T-cell (primary cell): ENCODE data around the gene TLE4. TPM values are rescaled to one million over a fixed set of nuclear protein-coding genes. Genes with fewer than 3 reads are reported as not detected.

ENCODE experiments used
- ATAC-seq, 4 experiments: fragments of 200-7000 bp in 3 of 4; fragments of 150-1000 bp in 1 of 4; cut with Tn5 transposase; replicated peaks in 1 of 4; 1 replicate in 3 of 4; 2 replicates in 1 of 4; pipeline ENCODE4 v1.10.0; 2021; ENCODE audit warnings: moderate library complexity in 3 of 4, mild to moderate bottlenecking in 2 of 4, moderate number of reproducible peaks in 1 of 4
- CTCF ChIA-PET, 2 donors: fragments of 300-600 bp; sonication (Branson Sonifier 250); formaldehyde crosslinking; loops; one replicate each; lab custom pipeline; 2022; ENCODE audit warnings: antibody characterized with exemption in 2 of 2; lab: Charles Lee
- POLR2A ChIA-PET, 2 donors: fragments of 300-600 bp; sonication (Branson Sonifier 250); formaldehyde crosslinking; loops; one replicate each; lab custom pipeline; 2022; ENCODE audit warnings: antibody characterized with exemption in 2 of 2; lab: Charles Lee
- DNase-seq, 35 experiments: peaks; one replicate each; pipeline versions ENCODE4 v3.0.0 to v3.0.0-alpha.2; 2013 to 2023
- H3K27ac ChIP-seq: one replicate; pipeline ENCODE4 v1.5.1; 2013; ENCODE audit warnings: low read length
- H3K27me3 ChIP-seq, 2 experiments: replicated peaks in 1 of 2; 1 replicate in 1 of 2; 2 replicates in 1 of 2; pipeline versions ENCODE4 v1.6.1 to v1.7.0; 2013; ENCODE audit warnings: low read length in 1 of 2, mixed read lengths in 1 of 2; ENCODE audit not compliant: control insufficient read depth in 2 of 2, insufficient read depth in 2 of 2; ENCODE audit errors: extremely low read depth in 1 of 2
- H3K36me3 ChIP-seq, 2 donors: 1 replicate in 1 of 2; 2 replicates in 1 of 2; pipeline versions ENCODE4 v1.6.1 to v1.7.0; 2013; ENCODE audit warnings: low read length in 1 of 2; ENCODE audit not compliant: control insufficient read depth in 2 of 2, insufficient read depth in 1 of 2; ENCODE audit errors: extremely low read depth in 1 of 2
- H3K4me1 ChIP-seq, 2 experiments: 1 replicate in 1 of 2; 2 replicates in 1 of 2; pipeline versions ENCODE4 v1.6.1 to v1.7.0; 2013; ENCODE audit warnings: low read length in 2 of 2, mixed read lengths in 1 of 2; ENCODE audit not compliant: insufficient read depth in 2 of 2, control insufficient read depth in 1 of 2; ENCODE audit errors: extremely low read depth in 1 of 2
- H3K4me3 ChIP-seq, 2 donors: 1 replicate in 1 of 2; 2 replicates in 1 of 2; pipeline versions ENCODE4 v1.5.1 to v1.7.0; 2013; ENCODE audit warnings: mild to moderate bottlenecking in 2 of 2, low read length in 1 of 2, moderate library complexity in 1 of 2; ENCODE audit not compliant: control insufficient read depth in 1 of 2; ENCODE audit errors: extremely low read depth in 1 of 2
- H3K9me3 ChIP-seq: 2 replicates; pipeline ENCODE4 v1.7.0; 2013
- H3K27ac Mint-ChIP-seq, 2 donors: one replicate each; pipeline ENCODE4 v1.8.0; 2020 to 2021; ENCODE audit warnings: mild to moderate bottlenecking in 2 of 2, mixed read lengths in 2 of 2
- H3K27me3 Mint-ChIP-seq, 2 donors: one replicate each; pipeline ENCODE4 v1.8.0; 2021 to 2022; ENCODE audit warnings: mixed read lengths in 2 of 2
- H3K36me3 Mint-ChIP-seq: one replicate; pipeline ENCODE4 v1.8.0; 2021; ENCODE audit warnings: mixed read lengths
- H3K4me1 Mint-ChIP-seq, 3 donors: one replicate each; pipeline ENCODE4 v1.8.0; 2020 to 2022; ENCODE audit warnings: mixed read lengths in 3 of 3, mild to moderate bottlenecking in 1 of 3
- H3K4me3 Mint-ChIP-seq, 3 donors: one replicate each; pipeline ENCODE4 v1.8.0; 2020 to 2022; ENCODE audit warnings: mild to moderate bottlenecking in 3 of 3, mixed read lengths in 3 of 3, moderate library complexity in 3 of 3
- H3K9me3 Mint-ChIP-seq, 3 donors: one replicate each; pipeline ENCODE4 v1.8.0; 2020 to 2022; ENCODE audit warnings: mixed read lengths in 3 of 3
- WGBS: methylation state at CpG from one replicate; pipeline ENCODE4 v1.1.5; 2013; ENCODE audit warnings: missing lambda C conversion rate; ENCODE audit not compliant: insufficient coverage; 5-methylcytosine and 5-hydroxymethylcytosine counted together
- total RNA-seq, 35 experiments: library from RNA in 6 of 35; stranded (reverse) in 6 of 35; fragments of 120-200 nt in 1 of 35; gene quantifications; one replicate each; pipeline versions ENCODE4 v1.2.1 to v1.2.4 and lab custom pipeline; 2013 to 2026

The TLE4 gene
- total RNA-seq, 5 donors from 2014 or later (not counting 1 experiment from before 2014, with no cell fraction given) = 65.9 to 138 (median 78.7) TPM

DNA sequence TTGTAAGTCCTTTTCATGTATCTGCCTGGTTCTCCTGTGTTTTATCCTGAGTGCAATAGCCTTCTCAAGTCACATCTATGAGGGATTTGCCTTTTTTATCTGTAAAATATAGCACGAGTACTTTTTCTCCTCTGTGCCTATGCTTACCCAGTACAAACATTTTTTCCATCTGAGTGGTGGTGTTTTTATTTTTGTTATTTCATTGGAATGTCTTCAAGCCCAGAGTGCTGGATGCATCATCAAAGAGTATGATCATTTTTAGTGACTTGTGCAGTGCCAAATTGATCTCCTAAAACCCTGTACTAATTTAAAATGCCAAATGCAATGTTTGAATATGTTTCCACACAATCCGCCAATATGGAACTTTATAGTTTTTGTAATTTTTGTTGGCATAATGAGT is 86.1 kb downstream of the TLE4 start:
- H3K36me3 Mint-ChIP-seq = peaks cover 66% of the 10 kb centered on the region
- ChIA-PET CTCF (no interaction called here), POLR2A (no interaction called here)
- WGBS = no CpG with 5 or more reads among the region's 2 CpGs
- H3K4me1 Mint-ChIP-seq = peaks cover 37 to 48% (median 44%) of the 10 kb centered on the region in 3 donors
- Histone ChIP-seq H3K36me3 (peaks cover 0 to 10% of the 10 kb centered on the region in 2 donors), H3K27ac (no peak overlapping the region), H3K4me1 (peaks cover 0 to 15% of the 10 kb centered on the region in 2 experiments), H3K4me3 (no peak overlapping the region), H3K27me3 (no peaks in the 10 kb centered on the region), H3K9me3 (no peaks in the 10 kb centered on the region)
- H3K4me3 Mint-ChIP-seq = no peak overlapping the region
- ATAC-seq = no peak
- H3K27ac Mint-ChIP-seq = no peak overlapping the region
- no peaks in the 10 kb centered on the region for H3K9me3 Mint-ChIP-seq
- H3K27me3 Mint-ChIP-seq = no peaks in the 10 kb centered on the region
- DNase-seq = no peak

DNA sequence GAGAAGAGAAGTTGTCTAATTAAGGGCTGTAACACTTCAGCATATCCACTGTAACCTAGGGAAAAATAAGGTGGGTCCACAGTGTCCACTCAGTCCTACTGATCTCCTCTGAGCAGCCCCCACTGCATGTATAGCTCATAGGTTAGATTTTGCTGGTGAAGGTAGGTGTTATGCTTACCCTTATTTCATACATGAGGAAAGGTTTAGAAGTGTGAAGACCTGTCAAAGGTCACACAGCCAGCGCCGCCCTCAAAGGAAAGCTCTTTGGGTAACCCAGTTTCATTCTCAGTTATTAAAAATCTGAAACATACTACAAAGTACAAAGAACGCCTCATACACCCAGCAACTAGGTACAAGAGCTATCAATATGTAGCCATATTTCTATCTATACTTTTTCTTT is 87.2 kb downstream of the TLE4 start:
- CTCF ChIA-PET = no interaction called here
- H3K9me3 ChIP-seq = no peaks in the 10 kb centered on the region
- H3K27ac Mint-ChIP-seq = no peak overlapping the region
- H3K4me1 ChIP-seq = peaks cover 0 to 20% of the 10 kb centered on the region in 2 experiments
- whole genome bisulfite sequencing = 60% methylated on average over 3 of the region's 3 CpGs
- ATAC-seq (no peak), DNase-seq (no peak)
- peaks cover 45 to 49% (median 47%) of the 10 kb centered on the region in 3 donors for H3K4me1 Mint-ChIP-seq
- peaks cover 62% of the 10 kb centered on the region for H3K36me3 Mint-ChIP-seq
- H3K27me3 ChIP-seq = no peaks in the 10 kb centered on the region
- H3K9me3 Mint-ChIP-seq = no peaks in the 10 kb centered on the region
- H3K4me3 Mint-ChIP-seq = no peak overlapping the region
- H3K36me3 ChIP-seq = peaks cover 0 to 7% of the 10 kb centered on the region in 2 donors
- H3K27ac ChIP-seq = no peak overlapping the region
- H3K4me3 ChIP-seq = no peak overlapping the region
- H3K27me3 Mint-ChIP-seq = no peaks in the 10 kb centered on the region
- POLR2A ChIA-PET = interaction anchor here in 1 of 2 donors (0.6 kb wide), 1 partner anchor 87 kb away, joined by 3 read pairs; the partner anchor contains the start of gene TLE4

DNA sequence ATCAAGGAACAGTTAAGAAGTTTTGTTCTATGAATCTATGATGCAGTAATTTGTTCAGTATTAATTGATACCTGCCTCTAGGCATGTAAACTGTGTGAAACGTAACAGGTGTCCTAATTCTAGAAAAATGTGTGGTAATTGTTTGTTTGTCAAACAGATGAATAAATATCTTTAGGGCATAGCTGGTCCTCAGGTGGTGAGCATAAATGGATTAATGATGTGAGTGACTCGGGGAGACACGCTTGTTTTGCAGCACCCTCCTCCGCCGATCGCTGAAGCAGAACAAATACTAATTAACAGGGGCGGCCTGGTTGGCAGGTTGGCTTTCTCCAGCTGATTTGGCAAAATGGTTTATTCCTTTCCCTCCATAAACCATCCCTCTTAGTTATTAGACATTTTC is 88.8 kb downstream of the TLE4 start:
- H3K27me3 Mint-ChIP-seq = no peaks in the 10 kb centered on the region
- ChIA-PET CTCF (interaction anchor here in 1 of 2 donors (0.6 kb wide), 1 partner anchor 45 kb away, joined by 3 read pairs; no protein-coding TSS in a partner anchor), POLR2A (interaction anchor here in 1 of 2 donors (0.6 kb wide), 1 partner anchor 61 kb away, joined by 3 read pairs; no protein-coding TSS in a partner anchor)
- WGBS = 100% methylated on average over 1 of the region's 7 CpGs
- Histone ChIP-seq H3K4me3 (no peak overlapping the region), H3K9me3 (no peaks in the 10 kb centered on the region), H3K27ac (no peak overlapping the region), H3K27me3 (no peaks in the 10 kb centered on the region), H3K4me1 (peaks cover 0 to 22% of the 10 kb centered on the region in 2 experiments), H3K36me3 (peaks cover 3 to 4% of the 10 kb centered on the region in 2 donors)
- no peak overlapping the region for H3K27ac Mint-ChIP-seq
- H3K9me3 Mint-ChIP-seq = no peaks in the 10 kb centered on the region
- H3K4me1 Mint-ChIP-seq = peaks cover 54 to 59% (median 56%) of the 10 kb centered on the region in 3 donors
- ATAC-seq = no peak
- no peak overlapping the region for H3K4me3 Mint-ChIP-seq
- DNase-seq = no peak
- H3K36me3 Mint-ChIP-seq = peaks cover 56% of the 10 kb centered on the region

DNA sequence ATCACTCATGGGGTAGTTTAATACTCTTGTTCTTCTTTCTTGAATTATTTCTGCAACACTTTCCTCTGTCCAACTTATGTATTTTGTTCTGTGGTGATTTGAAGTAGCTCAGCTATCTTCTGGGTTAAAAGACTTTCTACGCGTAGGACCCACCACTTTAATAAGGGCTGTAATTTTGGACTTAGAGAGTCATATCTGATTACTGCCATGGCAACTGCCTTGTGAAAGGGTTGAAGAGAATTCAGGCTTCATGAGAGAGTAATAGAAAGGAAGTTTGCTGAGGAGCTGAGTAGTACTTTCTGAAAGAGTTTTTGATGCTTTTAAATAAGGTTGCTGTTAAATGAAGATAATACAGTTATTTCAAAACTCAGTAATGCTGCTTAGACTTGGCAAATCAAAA is 89.5 kb downstream of the TLE4 start:
- H3K27ac Mint-ChIP-seq = no peak overlapping the region
- ChIA-PET POLR2A (no interaction called here), CTCF (no interaction called here)
- H3K36me3 ChIP-seq = peaks cover 3 to 4% of the 10 kb centered on the region in 2 donors
- 100% methylated on average over 2 of the region's 2 CpGs for WGBS
- H3K36me3 Mint-ChIP-seq = peaks cover 53% of the 10 kb centered on the region
- peaks cover 55 to 57% (median 55%) of the 10 kb centered on the region in 3 donors for H3K4me1 Mint-ChIP-seq
- no peak overlapping the region for H3K27ac ChIP-seq
- no peak overlapping the region for H3K4me3 Mint-ChIP-seq
- no peaks in the 10 kb centered on the region for H3K27me3 ChIP-seq
- H3K9me3 ChIP-seq = no peaks in the 10 kb centered on the region
- H3K4me3 ChIP-seq = no peak overlapping the region
- DNase-seq (no peak), ATAC-seq (no peak)
- no peaks in the 10 kb centered on the region for H3K27me3 Mint-ChIP-seq
- no peaks in the 10 kb centered on the region for H3K9me3 Mint-ChIP-seq
- peaks cover 0 to 22% of the 10 kb centered on the region in 2 experiments for H3K4me1 ChIP-seq

DNA sequence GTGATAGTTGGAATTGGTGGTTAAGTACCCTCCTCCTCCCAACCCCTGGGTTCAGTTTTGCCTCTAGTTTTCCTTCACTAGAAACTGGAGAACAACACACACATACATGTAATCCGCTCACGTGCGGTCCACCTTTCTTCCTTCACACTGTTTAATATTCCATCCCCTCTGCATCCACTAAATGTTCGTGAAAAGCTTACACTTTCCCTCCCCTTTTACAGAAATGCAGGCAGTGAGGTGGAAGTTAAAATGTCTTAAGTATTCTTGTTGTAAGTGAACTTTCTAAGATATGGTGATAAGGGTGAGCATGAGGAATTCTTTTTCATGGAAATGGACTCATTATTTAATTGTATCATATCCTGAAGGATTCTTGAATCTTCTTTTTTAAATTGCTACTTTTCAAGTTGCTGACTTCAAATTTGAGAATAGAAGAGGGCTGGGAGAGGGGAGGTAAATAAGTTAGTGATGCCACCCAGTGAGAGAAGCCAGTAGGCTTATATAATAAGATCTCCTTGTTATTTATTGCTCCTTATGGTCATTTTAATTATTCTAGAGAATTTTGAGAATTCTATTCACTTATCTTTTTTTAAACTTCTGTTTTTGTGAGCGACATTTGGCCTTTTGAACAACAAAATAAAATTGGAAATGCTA is 90.2 kb downstream of the TLE4 start:
- POLR2A ChIA-PET = no interaction called here
- Histone ChIP-seq H3K36me3 (peaks cover 3 to 6% of the 10 kb centered on the region in 2 donors), H3K27ac (no peak overlapping the region), H3K9me3 (no peaks in the 10 kb centered on the region), H3K4me1 (peaks cover 0 to 22% of the 10 kb centered on the region in 2 experiments), H3K4me3 (no peak overlapping the region), H3K27me3 (no peaks in the 10 kb centered on the region)
- Mint-ChIP-seq H3K9me3 (no peaks in the 10 kb centered on the region), H3K4me1 (peaks cover 54 to 57% (median 55%) of the 10 kb centered on the region in 3 donors), H3K36me3 (peaks cover 49% of the 10 kb centered on the region), H3K27ac (peak overlapping the region; percentile 40 to 41), H3K4me3 (no peak overlapping the region), H3K27me3 (no peaks in the 10 kb centered on the region)
- WGBS = no CpG with 5 or more reads among the region's 5 CpGs
- CTCF ChIA-PET = no interaction called here
- no peak for DNase-seq
- ATAC-seq = peak in 1 of 4 experiments; percentile 34

DNA sequence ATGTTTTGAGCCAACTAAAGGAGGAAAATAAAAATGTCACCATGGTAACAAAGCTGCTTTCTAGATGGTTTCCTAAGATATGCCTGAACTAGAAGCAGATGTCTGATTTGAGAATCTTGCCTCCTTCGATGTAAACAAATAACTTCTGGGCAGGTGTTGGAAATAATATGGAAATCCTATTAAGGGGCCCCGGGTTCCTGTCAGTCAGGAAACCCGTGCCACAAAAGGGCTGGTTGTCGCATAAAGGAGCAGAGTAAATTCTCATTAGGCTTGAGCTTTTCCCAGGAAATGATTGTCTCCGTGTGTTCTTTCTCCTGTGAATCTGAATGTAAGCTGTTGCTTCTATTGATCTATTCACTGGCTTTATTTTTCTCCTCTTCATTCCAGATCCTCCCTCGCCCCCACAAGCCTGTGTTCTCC is 90.8 kb downstream of the TLE4 start:
- no peaks in the 10 kb centered on the region for H3K27me3 ChIP-seq
- H3K27ac ChIP-seq = no peak overlapping the region
- peaks cover 0 to 22% of the 10 kb centered on the region in 2 experiments for H3K4me1 ChIP-seq
- no peaks in the 10 kb centered on the region for H3K9me3 ChIP-seq
- peaks cover 4 to 6% of the 10 kb centered on the region in 2 donors for H3K36me3 ChIP-seq
- Mint-ChIP-seq H3K4me3 (no peak overlapping the region), H3K9me3 (no peaks in the 10 kb centered on the region), H3K36me3 (peaks cover 47% of the 10 kb centered on the region), H3K27ac (peak overlapping the region in 1 of 2 donors; percentile 40), H3K27me3 (no peaks in the 10 kb centered on the region), H3K4me1 (peaks cover 55 to 56% (median 56%) of the 10 kb centered on the region in 3 donors)
- DNase-seq (peak in 1 of 35 experiments; percentile 31), ATAC-seq (peak in 1 of 4 experiments; percentile 46)
- 51% methylated on average over 4 of the region's 6 CpGs for WGBS
- H3K4me3 ChIP-seq = no peak overlapping the region
- ChIA-PET POLR2A (interaction anchor here in 1 of 2 donors (1.0 kb wide), 1 partner anchor 91 kb away, joined by 5 read pairs; the partner anchor contains the start of gene TLE4), CTCF (interaction anchor here in 1 of 2 donors (0.8 kb wide), 2 partner anchors 38 to 91 kb away, joined by 3 to 5 read pairs; partner anchors contain the start of gene TLE4)
